ENCODE measurements around the gene RAB40A. TPM values are rescaled to one million over a fixed set of nuclear protein-coding genes. Genes with fewer than 3 reads are reported as not detected.

Gene RAB40A
- total RNA-seq, 1 experiment from 2014 or later = not detected

DNA sequence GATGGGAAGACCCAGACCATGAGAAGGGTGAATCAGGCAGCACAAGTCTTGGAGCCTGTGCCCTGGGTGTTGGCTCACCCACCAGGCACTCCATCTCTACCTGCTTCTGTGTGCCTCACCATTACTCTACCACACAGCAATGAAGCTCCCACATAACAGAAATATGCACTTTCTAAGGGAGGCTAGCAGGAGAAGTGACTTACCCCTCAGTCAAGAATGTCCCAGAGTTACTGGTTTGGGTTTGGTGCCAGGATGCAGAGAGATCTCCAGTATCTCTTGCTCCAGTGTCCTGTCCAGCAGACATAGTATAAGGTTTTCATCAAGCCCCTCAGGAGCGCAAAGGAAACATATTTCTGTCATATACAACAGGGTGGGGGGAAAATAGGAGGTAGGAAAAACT, 11.3 kb upstream of the RAB40A start:
- Mint-ChIP-seq H3K4me1 (peaks cover 0 to 6% of the 10 kb centered on the region in 2 experiments; a peak in 2 of 4 replicates), H3K4me3 (no peak overlapping the region), H3K27me3 (ENCODE audit: low read depth) (no peaks in the 10 kb centered on the region; the same call in 1 of the 2 replicates), H3K36me3 (ENCODE audit: insufficient read depth in 1 of 3, low read depth in 3 of 3) (no peaks in the 10 kb centered on the region), H3K27ac (no peak overlapping the region), H3K9me3 (peaks cover 0 to 36% of the 10 kb centered on the region in 2 experiments; a peak in 2 of 5 replicates)
- H3K4ac ChIP-seq (ENCODE audit: low read depth, low read length) = no peak overlapping the region
- H3K27me3 ChIP-seq (ENCODE audit: insufficient read depth, low read length) = peaks cover 2% of the 10 kb centered on the region; the same call in 1 of the 2 replicates
- no peak overlapping the region for H2BK120ac ChIP-seq (ENCODE audit: low read depth, low read length, poor library complexity, severe bottlenecking)
- no CpG with 5 or more reads among the region's 1 CpG for WGBS (ENCODE audit: extremely low coverage, insufficient read length, low lambda C conversion rate)
- no peak overlapping the region for H3K23ac ChIP-seq (ENCODE audit: insufficient read length, low read depth, low read length)
- no peak overlapping the region for H2BK5ac ChIP-seq (ENCODE audit: insufficient read length, low read length)
- no peak for DNase-seq
- H2BK12ac ChIP-seq (ENCODE audit: insufficient read length, low read depth, low read length) = no peak overlapping the region
- H2BK20ac ChIP-seq (ENCODE audit: low read depth, low read length, poor library complexity, severe bottlenecking) = no peak overlapping the region
- H2BK15ac ChIP-seq (ENCODE audit: low read depth, low read length) = no peak overlapping the region
- H2AK5ac ChIP-seq (ENCODE audit: insufficient read length, low read length) = no peak overlapping the region
- no peaks in the 10 kb centered on the region for H3K4me1 ChIP-seq (ENCODE audit: insufficient read depth, low read length)
- no peak overlapping the region for H3K9ac ChIP-seq (ENCODE audit: extremely low read depth, insufficient read length, low read length)
- no peaks in the 10 kb centered on the region for H3K9me3 ChIP-seq (ENCODE audit: control insufficient read depth, low read depth, low read length)
- H2AFZ ChIP-seq (ENCODE audit: low read length) = no peak overlapping the region
- TF ChIP-seq, protein P1, sequence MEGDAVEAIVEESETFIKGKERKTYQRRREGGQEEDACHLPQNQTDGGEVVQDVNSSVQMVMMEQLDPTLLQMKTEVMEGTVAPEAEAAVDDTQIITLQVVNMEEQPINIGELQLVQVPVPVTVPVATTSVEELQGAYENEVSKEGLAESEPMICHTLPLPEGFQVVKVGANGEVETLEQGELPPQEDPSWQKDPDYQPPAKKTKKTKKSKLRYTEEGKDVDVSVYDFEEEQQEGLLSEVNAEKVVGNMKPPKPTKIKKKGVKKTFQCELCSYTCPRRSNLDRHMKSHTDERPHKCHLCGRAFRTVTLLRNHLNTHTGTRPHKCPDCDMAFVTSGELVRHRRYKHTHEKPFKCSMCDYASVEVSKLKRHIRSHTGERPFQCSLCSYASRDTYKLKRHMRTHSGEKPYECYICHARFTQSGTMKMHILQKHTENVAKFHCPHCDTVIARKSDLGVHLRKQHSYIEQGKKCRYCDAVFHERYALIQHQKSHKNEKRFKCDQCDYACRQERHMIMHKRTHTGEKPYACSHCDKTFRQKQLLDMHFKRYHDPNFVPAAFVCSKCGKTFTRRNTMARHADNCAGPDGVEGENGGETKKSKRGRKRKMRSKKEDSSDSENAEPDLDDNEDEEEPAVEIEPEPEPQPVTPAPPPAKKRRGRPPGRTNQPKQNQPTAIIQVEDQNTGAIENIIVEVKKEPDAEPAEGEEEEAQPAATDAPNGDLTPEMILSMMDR (conservative IDR thresholded peaks at IDR 0.05) = no peak
- no peak overlapping the region for H4K91ac ChIP-seq (ENCODE audit: insufficient read length, low read depth, low read length)
- H4K20me1 ChIP-seq (ENCODE audit: control insufficient read depth, insufficient read depth, insufficient read length) = no peaks in the 10 kb centered on the region
- no peak overlapping the region for H3K18ac ChIP-seq (ENCODE audit: insufficient read length, low read depth, low read length)
- no peak overlapping the region for H3K56ac ChIP-seq (ENCODE audit: insufficient read length, low read depth, low read length)
- peaks cover 4% of the 10 kb centered on the region for H3K23me2 ChIP-seq (ENCODE audit: insufficient read length, low read depth, low read length, poor library complexity, severe bottlenecking)
- no peak overlapping the region for H3T11ph ChIP-seq (ENCODE audit: low read length)
- no peak overlapping the region for H4K8ac ChIP-seq (replicated peaks; ENCODE audit: insufficient read length, low read depth, low read length)
- no peak overlapping the region for H3K14ac ChIP-seq (ENCODE audit: insufficient read depth, low read length)
- no peak overlapping the region for H4K5ac ChIP-seq (ENCODE audit: insufficient read length, low read depth, low read length)
- H3K4me2 ChIP-seq (ENCODE audit: insufficient read depth, insufficient read length, low read length) = no peak overlapping the region
- H3K79me2 ChIP-seq (ENCODE audit: insufficient read depth, low read length) = no peaks in the 10 kb centered on the region
- no peaks in the 10 kb centered on the region for H3K79me1 ChIP-seq (ENCODE audit: insufficient read depth, low read depth, low read length, poor library complexity, severe bottlenecking)
- no peak overlapping the region for H3K27ac ChIP-seq (ENCODE audit: insufficient read length, low read depth, low read length)
